Mesenchymal stem cell (in vitro differentiated cells and primary cell): ENCODE results near the gene MYLK.
"Not testable (repeated sequence)": the region's sequence is repeated elsewhere in the genome, so short reads cannot be mapped to it uniquely, and the experiment has no call there.

Source experiments
- DNase-seq: peaks from one replicate; pipeline ENCODE4 v3.0.0-alpha.2; 2013
- H2AFZ ChIP-seq: one replicate; pipeline ENCODE4 v1.6.1; 2013; ENCODE audit warnings: low read depth, mild to moderate bottlenecking, control low read depth, inconsistent platforms, low read length, moderate library complexity
- H2AK5ac ChIP-seq: 2 replicates; pipeline ENCODE4 v1.6.1; 2013; ENCODE audit warnings: low read length, moderate library complexity, mild to moderate bottlenecking, inconsistent platforms; ENCODE audit not compliant: severe bottlenecking
- H2BK120ac ChIP-seq: one replicate; pipeline ENCODE4 v1.6.1; 2013; ENCODE audit warnings: low read depth, mild to moderate bottlenecking, inconsistent platforms, low read length, moderate library complexity
- H2BK12ac ChIP-seq, 2 experiments: one replicate each; pipeline ENCODE4 v1.6.1; 2013; ENCODE audit warnings: inconsistent platforms in 2 of 2, low read length in 2 of 2, mild to moderate bottlenecking in 2 of 2, moderate library complexity in 2 of 2, control low read depth in 1 of 2
- H2BK15ac ChIP-seq: one replicate; pipeline ENCODE4 v1.6.1; 2013; ENCODE audit warnings: mild to moderate bottlenecking, low read depth, inconsistent platforms; ENCODE audit not compliant: poor library complexity, severe bottlenecking
- H2BK5ac ChIP-seq: 2 replicates; pipeline ENCODE4 v1.6.1; 2013; ENCODE audit warnings: low read depth, mild to moderate bottlenecking, low read length, control low read depth, inconsistent platforms; ENCODE audit not compliant: poor library complexity, severe bottlenecking
- H3K14ac ChIP-seq, 2 experiments: one replicate each; pipeline ENCODE4 v1.6.1; 2013; ENCODE audit warnings: inconsistent platforms in 2 of 2, low read length in 2 of 2, control low read depth in 1 of 2, mild to moderate bottlenecking in 1 of 2, moderate library complexity in 1 of 2
- H3K18ac ChIP-seq, 2 experiments: one replicate each; pipeline ENCODE4 v1.6.1; 2013; ENCODE audit warnings: inconsistent platforms in 2 of 2, low read length in 2 of 2, control low read depth in 1 of 2, low read depth in 1 of 2, mild to moderate bottlenecking in 1 of 2
- H3K23ac ChIP-seq, 2 experiments: one replicate each; pipeline ENCODE4 v1.6.1; 2013; ENCODE audit warnings: inconsistent platforms in 2 of 2, low read length in 2 of 2, mild to moderate bottlenecking in 2 of 2, moderate library complexity in 2 of 2, control low read depth in 1 of 2
- H3K27ac ChIP-seq: 2 replicates; pipeline ENCODE4 v1.5.1; 2013; ENCODE audit warnings: mild to moderate bottlenecking, moderate library complexity, low read length, control low read depth, inconsistent platforms; ENCODE audit not compliant: poor library complexity, severe bottlenecking
- H3K27me3 ChIP-seq, 2 experiments: 2 replicates each; pipeline versions ENCODE4 v1.6.1 to v1.7.0; 2013; ENCODE audit warnings: low read length in 2 of 2, mild to moderate bottlenecking in 2 of 2, moderate library complexity in 2 of 2, control low read depth in 1 of 2, inconsistent platforms in 1 of 2; ENCODE audit not compliant: control insufficient read depth in 1 of 2, insufficient read depth in 1 of 2
- H3K36me3 ChIP-seq, 2 experiments: 2 replicates each; pipeline versions ENCODE4 v1.6.1 to v1.7.0; 2013; ENCODE audit warnings: low read length in 2 of 2, control low read depth in 1 of 2, inconsistent platforms in 1 of 2, low read depth in 1 of 2, mild to moderate bottlenecking in 1 of 2; ENCODE audit not compliant: insufficient read depth in 2 of 2, control insufficient read depth in 1 of 2
- H3K4ac ChIP-seq, 2 experiments: one replicate each; pipeline ENCODE4 v1.6.1; 2013; ENCODE audit warnings: inconsistent platforms in 2 of 2, low read length in 2 of 2, mild to moderate bottlenecking in 2 of 2, moderate library complexity in 2 of 2, control low read depth in 1 of 2, low read depth in 1 of 2
- H3K4me1 ChIP-seq: 2 replicates; pipeline ENCODE4 v1.6.1; 2013; ENCODE audit warnings: low read depth, low read length, control low read depth; ENCODE audit not compliant: control insufficient read depth, insufficient read depth
- H3K4me2 ChIP-seq: 2 replicates; pipeline ENCODE4 v1.6.1; 2013; ENCODE audit warnings: low read length, mild to moderate bottlenecking, inconsistent platforms; ENCODE audit not compliant: poor library complexity, severe bottlenecking
- H3K4me3 ChIP-seq, 2 experiments: 2 replicates each; pipeline versions ENCODE4 v1.5.1 to v1.7.0; 2013; ENCODE audit warnings: low read length in 2 of 2, mild to moderate bottlenecking in 2 of 2, control low read depth in 1 of 2, low read depth in 1 of 2; ENCODE audit not compliant: insufficient read depth in 1 of 2
- H3K79me1 ChIP-seq: replicated peaks from 2 replicates; pipeline ENCODE4 v1.6.1; 2013; ENCODE audit warnings: mild to moderate bottlenecking, control low read depth, low read length, inconsistent platforms; ENCODE audit not compliant: poor library complexity, severe bottlenecking
- H3K9ac ChIP-seq: 2 replicates; pipeline ENCODE4 v1.7.0; 2013; ENCODE audit warnings: mild to moderate bottlenecking, low read length, moderate library complexity
- H3K9me3 ChIP-seq: 2 replicates; pipeline ENCODE4 v1.7.0; 2013; ENCODE audit warnings: mild to moderate bottlenecking, low read length; ENCODE audit not compliant: control insufficient read depth
- H4K8ac ChIP-seq: one replicate; pipeline ENCODE4 v1.6.1; 2013; ENCODE audit warnings: inconsistent platforms, mild to moderate bottlenecking, low read length, moderate library complexity
- H4K91ac ChIP-seq: one replicate; pipeline ENCODE4 v1.6.1; 2013; ENCODE audit warnings: mild to moderate bottlenecking, low read length, inconsistent platforms
- WGBS: methylation state at CpG from one replicate; pipeline ENCODE4 v1.1.7; 2013; ENCODE audit warnings: mixed read lengths; 5-methylcytosine and 5-hydroxymethylcytosine counted together

Gene MYLK

DNA sequence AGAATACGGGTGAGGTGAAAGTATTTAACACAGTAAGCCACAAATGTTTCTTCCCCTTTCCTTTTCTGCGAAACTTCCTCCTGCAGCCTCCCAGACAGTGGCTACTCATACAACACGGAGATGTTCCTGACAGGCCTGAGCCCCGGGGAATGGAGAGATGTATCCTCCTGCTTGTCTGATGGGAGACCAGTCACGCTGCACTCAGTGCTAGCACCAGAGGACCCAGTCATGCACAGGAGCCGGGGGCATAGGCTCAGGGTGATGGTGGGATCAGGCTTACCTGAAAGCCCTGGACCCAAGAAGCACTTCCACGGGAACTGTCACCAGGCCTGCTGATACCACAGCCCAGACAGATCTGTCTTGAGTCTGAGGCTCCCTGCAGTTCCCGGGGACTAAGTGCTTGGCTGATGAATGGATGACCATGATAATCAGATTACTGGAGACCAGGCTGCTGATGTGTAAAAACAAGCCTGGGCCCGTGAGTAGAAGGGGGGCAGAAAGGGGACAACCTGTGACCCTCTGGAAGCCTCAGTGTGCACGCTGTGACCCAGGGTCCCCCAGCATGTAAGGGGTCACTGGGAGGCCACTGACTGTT, 162.9 kb downstream of the MYLK start:
- H3K27me3 ChIP-seq, H2BK12ac ChIP-seq, H2BK15ac ChIP-seq, H3K4ac ChIP-seq, H3K14ac ChIP-seq, H3K4me3 ChIP-seq, DNase-seq, H3K27ac ChIP-seq, H3K9ac ChIP-seq, H2BK120ac ChIP-seq, H2AFZ ChIP-seq, H3K18ac ChIP-seq, H3K9me3 ChIP-seq, H4K91ac ChIP-seq, H3K23ac ChIP-seq, H2BK5ac ChIP-seq, H3K4me2 ChIP-seq, H4K8ac ChIP-seq, H2AK5ac ChIP-seq: not testable (repeated sequence)
- peaks cover 22% of the 10 kb centered on the region for H3K79me1 ChIP-seq
- peaks cover 20% of the 10 kb centered on the region for H3K4me1 ChIP-seq
- peaks cover 15 to 65% of the 10 kb centered on the region in 2 experiments for H3K36me3 ChIP-seq
- WGBS = 85% methylated on average over 6 of the region's 10 CpGs

DNA sequence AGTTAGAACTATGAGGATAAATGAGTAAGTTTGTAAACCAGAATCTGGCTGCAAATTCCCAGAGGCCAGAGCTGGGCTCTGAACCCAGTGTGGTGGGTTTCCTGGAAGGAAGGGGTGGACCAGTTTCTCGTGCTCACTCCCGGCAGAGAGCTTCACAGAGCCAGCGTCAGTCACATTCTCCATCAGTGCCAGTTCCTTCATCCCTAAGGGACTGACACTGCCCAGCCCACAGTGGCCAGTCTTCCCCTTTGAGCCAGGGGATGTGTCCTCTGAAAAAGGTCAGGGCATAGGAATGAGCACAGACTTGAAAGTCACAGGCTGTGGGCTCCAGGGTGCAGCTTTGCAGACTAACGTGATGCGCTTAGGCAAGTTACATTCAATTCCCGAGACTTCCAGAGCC, 163.5 kb downstream of the MYLK start:
- Histone ChIP-seq H3K79me1 (peaks cover 24% of the 10 kb centered on the region), H2BK5ac (no peak overlapping the region), H3K27ac (no peak overlapping the region), H2BK12ac (no peak overlapping the region), H2AK5ac (peak overlapping the region; percentile 31), H3K36me3 (peaks cover 16 to 62% of the 10 kb centered on the region in 2 experiments), H3K4me3 (no peak overlapping the region), H3K18ac (no peak overlapping the region), H2BK15ac (no peak overlapping the region), H3K9ac (no peak overlapping the region), H3K14ac (no peak overlapping the region), H2AFZ (no peak overlapping the region), H3K4ac (peak overlapping the region in 1 of 2 experiments; percentile 10), H4K91ac (no peak overlapping the region), H3K23ac (no peak overlapping the region), H3K4me2 (no peak overlapping the region), H3K9me3 (no peaks in the 10 kb centered on the region), H3K27me3 (no peaks in the 10 kb centered on the region), H2BK120ac (no peak overlapping the region), H4K8ac (no peak overlapping the region), H3K4me1 (peaks cover 20% of the 10 kb centered on the region)
- no peak for DNase-seq
- 93% methylated on average over 4 of the region's 6 CpGs for WGBS

- Histone ChIP-seq H3K36me3 (peaks cover 14 to 58% of the 10 kb centered on the region in 2 experiments), H2BK15ac (no peak overlapping the region), H3K9me3 (no peaks in the 10 kb centered on the region), H4K91ac (peak overlapping the region; percentile 48), H3K4ac (no peak overlapping the region), H2AFZ (no peak overlapping the region), H3K79me1 (peaks cover 24% of the 10 kb centered on the region), H3K4me1 (peaks cover 21% of the 10 kb centered on the region), H4K8ac (peak overlapping the region; percentile 37), H2BK120ac (no peak overlapping the region), H2BK5ac (no peak overlapping the region), H3K14ac (no peak overlapping the region), H3K18ac (no peak overlapping the region), H3K27me3 (no peaks in the 10 kb centered on the region), H3K4me3 (no peak overlapping the region), H2BK12ac (peak overlapping the region in 1 of 2 experiments; percentile 82), H3K27ac (peak overlapping the region; percentile 44), H2AK5ac (peak overlapping the region; percentile 59), H3K23ac (no peak overlapping the region), H3K4me2 (no peak overlapping the region), H3K9ac (no peak overlapping the region)
- 88% methylated on average over 14 of the region's 14 CpGs for WGBS
- DNase-seq = no peak
Measured at GRCh38 chr3:123719862-123720453, 164.2 kb downstream of the MYLK start.

DNA sequence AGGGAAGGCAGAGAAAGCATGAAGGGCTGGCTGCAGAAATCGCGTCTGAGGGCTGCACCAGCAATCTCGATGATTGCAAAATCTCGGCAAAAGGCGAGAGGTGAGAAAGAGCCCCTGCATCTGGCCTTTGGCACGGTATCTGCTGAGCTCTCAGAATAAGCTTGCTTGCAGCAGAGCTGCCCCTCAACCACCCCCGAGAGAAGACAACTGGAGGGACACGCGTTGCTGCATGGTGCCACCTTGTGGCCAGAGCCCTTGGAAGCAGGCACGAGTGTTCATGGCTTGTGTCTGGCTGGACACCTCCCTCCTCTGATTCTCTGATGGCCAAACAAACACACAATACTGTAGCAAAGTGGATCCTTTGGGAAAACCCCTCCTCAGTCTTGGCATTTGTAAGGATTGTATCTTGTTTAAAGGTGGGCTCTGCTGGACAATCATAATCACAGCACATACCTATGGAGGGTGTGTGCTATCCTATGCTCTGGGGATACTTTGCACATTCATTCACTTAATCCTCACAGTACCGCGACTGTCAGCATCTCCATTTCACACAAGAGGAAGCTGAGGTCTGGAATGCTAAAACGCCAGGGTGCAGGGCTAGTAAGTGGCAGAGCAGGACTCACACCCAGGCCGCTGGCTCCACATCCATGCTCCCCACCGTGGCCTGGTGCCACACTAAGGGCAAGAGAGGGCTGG, 164.9 kb downstream of the MYLK start:
- H2BK120ac ChIP-seq, H3K4ac ChIP-seq, H3K23ac ChIP-seq, H2AFZ ChIP-seq, H2BK5ac ChIP-seq, H2BK15ac ChIP-seq, H3K18ac ChIP-seq, H3K4me2 ChIP-seq, H3K9me3 ChIP-seq, H3K27me3 ChIP-seq, H3K4me3 ChIP-seq, H3K14ac ChIP-seq, H3K9ac ChIP-seq, H2BK12ac ChIP-seq: not testable (repeated sequence)
- 29% methylated on average over 10 of the region's 15 CpGs for WGBS
- H4K8ac ChIP-seq = peak overlapping the region; percentile 25
- peak overlapping the region; percentile 83 for H3K27ac ChIP-seq
- H2AK5ac ChIP-seq = peak overlapping the region; percentile 17
- peaks cover 23% of the 10 kb centered on the region for H3K4me1 ChIP-seq
- H4K91ac ChIP-seq = peak overlapping the region; percentile 48
- peak; percentile 74 for DNase-seq
- H3K36me3 ChIP-seq = peaks cover 21 to 56% of the 10 kb centered on the region in 2 experiments
- H3K79me1 ChIP-seq = peaks cover 26% of the 10 kb centered on the region
